CD4-positive, alpha-beta memory T cell (primary cell): ENCODE data around the gene CPE. TPM values are rescaled to one million over a fixed set of nuclear protein-coding genes. Genes with fewer than 3 reads are reported as not detected.

Experiments
- CTCF ChIA-PET: fragments of 350-600 bp; sonication (Branson Sonifier 250); formaldehyde crosslinking; loops from one replicate; lab custom pipeline; 2021; ENCODE audit warnings: inconsistent platforms; ENCODE audit not compliant: partially characterized antibody; lab: Charles Lee
- POLR2A ChIA-PET: fragments of 350-600 bp; sonication (Branson Sonifier 250); formaldehyde crosslinking; loops from one replicate; lab custom pipeline; 2021; ENCODE audit not compliant: partially characterized antibody; lab: Charles Lee
- DNase-seq, 5 donors: peaks; one replicate each; pipeline versions ENCODE4 v3.0.0 to v3.0.0-alpha.2; 2020 to 2022; ENCODE audit warnings: mixed read lengths in 1 of 5
- H3K27ac ChIP-seq: one replicate; pipeline ENCODE4 v1.7.0; 2013; ENCODE audit warnings: low read depth, low read length
- H3K27me3 ChIP-seq: 2 replicates; pipeline ENCODE4 v1.7.0; 2013; ENCODE audit warnings: mild to moderate bottlenecking, low read length, moderate library complexity; ENCODE audit not compliant: insufficient read depth
- H3K36me3 ChIP-seq: 2 replicates; pipeline ENCODE4 v1.7.0; 2013; ENCODE audit warnings: mild to moderate bottlenecking, low read length, moderate library complexity; ENCODE audit not compliant: insufficient read depth
- H3K4me1 ChIP-seq: 2 replicates; pipeline ENCODE4 v1.7.0; 2013; ENCODE audit warnings: mild to moderate bottlenecking, low read length, moderate library complexity; ENCODE audit not compliant: insufficient read depth
- H3K4me3 ChIP-seq, 2 donors: one replicate each; pipeline ENCODE4 v1.7.0; 2013; ENCODE audit warnings: low read length in 2 of 2, mild to moderate bottlenecking in 1 of 2
- H3K9me3 ChIP-seq, 2 donors: one replicate each; pipeline ENCODE4 v1.7.0; 2013; ENCODE audit warnings: low read length in 2 of 2, control low read depth in 1 of 2; ENCODE audit not compliant: control insufficient read depth in 1 of 2
- H3K27ac Mint-ChIP-seq, 7 donors: one replicate each; pipeline ENCODE4 v1.8.0; 2020 to 2021; ENCODE audit warnings: mixed read lengths in 7 of 7, mild to moderate bottlenecking in 6 of 7, inconsistent platforms in 3 of 7, moderate library complexity in 3 of 7
- H3K27me3 Mint-ChIP-seq, 2 donors: one replicate each; pipeline ENCODE4 v1.8.0; 2020 to 2021; ENCODE audit warnings: mixed read lengths in 2 of 2
- H3K36me3 Mint-ChIP-seq, 2 donors: one replicate each; pipeline ENCODE4 v1.8.0; 2020 to 2021; ENCODE audit warnings: mixed read lengths in 2 of 2, inconsistent platforms in 1 of 2, mild to moderate bottlenecking in 1 of 2
- H3K4me1 Mint-ChIP-seq, 4 donors: one replicate each; pipeline ENCODE4 v1.8.0; 2020 to 2021; ENCODE audit warnings: mixed read lengths in 4 of 4, mild to moderate bottlenecking in 1 of 4
- H3K4me3 Mint-ChIP-seq, 8 donors: one replicate each; pipeline ENCODE4 v1.8.0; 2020 to 2021; ENCODE audit warnings: mixed read lengths in 8 of 8, mild to moderate bottlenecking in 7 of 8, moderate library complexity in 6 of 8, inconsistent platforms in 3 of 8
- H3K9me3 Mint-ChIP-seq, 8 donors: one replicate each; pipeline ENCODE4 v1.8.0; 2020 to 2021; ENCODE audit warnings: mixed read lengths in 8 of 8, mild to moderate bottlenecking in 5 of 8, inconsistent platforms in 3 of 8, moderate library complexity in 1 of 8
- intact Hi-C: fragments of 100-400 bp; cut with micrococcal nuclease; formaldehyde crosslinking; loops from one replicate; pipeline ENCODE4 v1.15.1; 2023
- polyA plus RNA-seq, 2 donors: library from polyadenylated mRNA; unstranded; fragments of 300-500 nt; fragmentation: Illumina TruSeq; gene quantifications; one replicate each; pipeline ENCODE4 v1.2.3, GENCODE V29; 2021
- total RNA-seq, 2 experiments: library from RNA; stranded (reverse); gene quantifications; one replicate each; pipeline ENCODE4 v1.2.3, GENCODE V29; 2021

CPE gene
- total and polyA plus RNA-seq, 4 experiments from 2014 or later, result not detected

- Mint-ChIP-seq H3K27me3 (peaks cover 2 to 5% of the 10 kb centered on the region in 2 donors), H3K27ac (no peak overlapping the region), H3K9me3 (peaks cover 0 to 2% (median 0%) of the 10 kb centered on the region in 8 donors), H3K4me3 (no peak overlapping the region), H3K36me3 (no peaks in the 10 kb centered on the region), H3K4me1 (no peaks in the 10 kb centered on the region)
- no peak for DNase-seq
- ChIA-PET POLR2A (no interaction called here), CTCF (no interaction called here)
- intact Hi-C loops, result no loop called here
- Histone ChIP-seq H3K27ac (no peak overlapping the region), H3K36me3 (no peaks in the 10 kb centered on the region), H3K4me3 (no peak overlapping the region), H3K4me1 (no peaks in the 10 kb centered on the region), H3K9me3 (no peaks in the 10 kb centered on the region), H3K27me3 (no peaks in the 10 kb centered on the region)
Observed at GRCh38 chr4:165367040-165367439, 11.8 kb upstream of the CPE start.

DNA sequence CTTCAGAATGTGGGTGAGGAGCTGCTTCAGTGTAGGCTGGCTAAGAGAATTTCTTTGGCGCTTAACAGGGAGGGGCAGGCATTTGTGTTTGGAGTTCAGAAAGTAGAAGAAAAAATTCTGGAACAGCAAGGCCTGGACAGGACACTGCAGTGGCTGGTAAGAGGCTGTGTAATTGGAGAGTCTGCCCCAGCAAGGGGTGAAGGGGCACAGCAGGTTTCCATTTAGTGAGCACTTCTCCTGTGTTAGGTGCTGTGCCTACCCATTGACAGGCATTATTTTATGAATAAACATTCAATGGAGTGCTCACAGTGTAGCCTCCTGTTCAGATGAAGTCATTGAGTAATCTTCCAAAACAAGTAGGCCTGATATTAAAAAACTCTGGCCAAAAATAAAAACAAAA lies 10.7 kb upstream of the CPE start:
- intact Hi-C loops, result no loop called here
- peaks cover 0 to 2% (median 0%) of the 10 kb centered on the region in 8 donors for H3K9me3 Mint-ChIP-seq
- H3K36me3 Mint-ChIP-seq, result no peaks in the 10 kb centered on the region
- Histone ChIP-seq H3K4me1 (no peaks in the 10 kb centered on the region), H3K9me3 (no peaks in the 10 kb centered on the region), H3K36me3 (no peaks in the 10 kb centered on the region), H3K27ac (no peak overlapping the region), H3K27me3 (no peaks in the 10 kb centered on the region), H3K4me3 (no peak overlapping the region)
- DNase-seq, result no peak
- H3K4me3 Mint-ChIP-seq, result peak overlapping the region in 1 of 8 donors; percentile 73
- CTCF ChIA-PET, result no interaction called here
- POLR2A ChIA-PET, result no interaction called here
- no peaks in the 10 kb centered on the region for H3K4me1 Mint-ChIP-seq
- H3K27ac Mint-ChIP-seq, result no peak overlapping the region
- peaks cover 0 to 2% of the 10 kb centered on the region in 2 donors for H3K27me3 Mint-ChIP-seq

DNA sequence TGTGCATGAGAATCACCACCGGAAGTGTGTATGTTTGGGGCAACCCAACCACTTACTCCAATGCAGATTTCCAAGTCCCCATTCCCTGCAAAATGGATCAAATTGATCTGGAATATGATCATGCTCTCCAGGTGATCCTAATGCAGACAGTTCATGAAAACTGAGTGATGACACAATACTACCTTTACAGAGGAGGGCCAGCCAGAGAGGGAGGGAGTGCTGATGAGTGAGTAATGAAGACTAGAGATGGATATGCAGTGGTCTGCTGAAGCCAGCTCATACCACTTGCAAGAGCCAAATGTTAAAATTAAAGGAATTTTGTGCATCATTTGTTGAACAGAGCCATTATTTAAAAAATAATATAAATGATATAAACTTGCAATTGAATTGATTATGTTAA lies 10.2 kb upstream of the CPE start:
- no peaks in the 10 kb centered on the region for H3K4me1 Mint-ChIP-seq
- H3K4me3 Mint-ChIP-seq, result no peak overlapping the region
- no peak overlapping the region for H3K27ac Mint-ChIP-seq
- Histone ChIP-seq H3K27me3 (no peaks in the 10 kb centered on the region), H3K9me3 (no peaks in the 10 kb centered on the region), H3K27ac (no peak overlapping the region), H3K4me1 (no peaks in the 10 kb centered on the region), H3K4me3 (no peak overlapping the region), H3K36me3 (no peaks in the 10 kb centered on the region)
- CTCF ChIA-PET, result no interaction called here
- no peaks in the 10 kb centered on the region for H3K27me3 Mint-ChIP-seq
- no peaks in the 10 kb centered on the region for H3K36me3 Mint-ChIP-seq
- intact Hi-C loops, result no loop called here
- POLR2A ChIA-PET, result no interaction called here
- no peak for DNase-seq
- peaks cover 0 to 2% (median 0%) of the 10 kb centered on the region in 8 donors for H3K9me3 Mint-ChIP-seq

- no peak overlapping the region for H3K4me3 Mint-ChIP-seq
- DNase-seq, result no peak
- no peaks in the 10 kb centered on the region for H3K36me3 Mint-ChIP-seq
- peaks cover 0 to 2% (median 0%) of the 10 kb centered on the region in 8 donors for H3K9me3 Mint-ChIP-seq
- Histone ChIP-seq H3K36me3 (no peaks in the 10 kb centered on the region), H3K27ac (no peak overlapping the region), H3K4me3 (no peak overlapping the region), H3K9me3 (no peaks in the 10 kb centered on the region), H3K4me1 (no peaks in the 10 kb centered on the region), H3K27me3 (no peaks in the 10 kb centered on the region)
- intact Hi-C loops, result no loop called here
- ChIA-PET CTCF (no interaction called here), POLR2A (no interaction called here)
- H3K27me3 Mint-ChIP-seq, result no peaks in the 10 kb centered on the region
- H3K4me1 Mint-ChIP-seq, result no peaks in the 10 kb centered on the region
- H3K27ac Mint-ChIP-seq, result no peak overlapping the region
Observed at GRCh38 chr4:165369522-165369921, 9.3 kb upstream of the CPE start.

DNA sequence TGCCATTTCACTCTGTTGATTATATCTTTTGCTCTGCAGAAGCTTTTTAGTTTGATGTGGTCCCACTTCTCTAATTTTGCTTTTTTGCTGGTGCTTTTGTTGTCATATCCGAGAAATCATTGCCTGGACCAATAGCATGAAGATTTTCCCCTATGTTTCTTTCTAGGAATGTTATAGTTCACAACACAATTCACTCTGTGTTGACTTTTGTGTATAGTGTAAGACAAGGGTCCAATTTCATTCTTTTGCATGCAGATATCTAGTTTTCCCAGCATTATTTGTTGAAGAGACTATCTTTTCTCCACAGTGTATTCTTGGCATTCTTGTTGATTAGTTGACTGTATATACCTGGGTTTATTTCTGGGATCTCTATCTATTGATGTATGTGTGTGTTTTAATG lies 8.3 kb upstream of the CPE start:
- no peak overlapping the region for H3K27ac Mint-ChIP-seq
- POLR2A ChIA-PET, result no interaction called here
- no peaks in the 10 kb centered on the region for H3K36me3 ChIP-seq
- H3K9me3 ChIP-seq, result no peaks in the 10 kb centered on the region
- peaks cover 5 to 6% of the 10 kb centered on the region in 2 donors for H3K27me3 Mint-ChIP-seq
- CTCF ChIA-PET, result no interaction called here
- no peaks in the 10 kb centered on the region for H3K27me3 ChIP-seq
- no peak overlapping the region for H3K27ac ChIP-seq
- no peak overlapping the region for H3K4me3 ChIP-seq
- H3K4me1 Mint-ChIP-seq, result no peaks in the 10 kb centered on the region
- no peaks in the 10 kb centered on the region for H3K36me3 Mint-ChIP-seq
- H3K4me1 ChIP-seq, result no peaks in the 10 kb centered on the region
- no peak for DNase-seq
- H3K4me3 Mint-ChIP-seq, result no peak overlapping the region
- H3K9me3 Mint-ChIP-seq, result peaks cover 0 to 4% (median 0%) of the 10 kb centered on the region in 8 donors
- intact Hi-C loops, result no loop called here

DNA sequence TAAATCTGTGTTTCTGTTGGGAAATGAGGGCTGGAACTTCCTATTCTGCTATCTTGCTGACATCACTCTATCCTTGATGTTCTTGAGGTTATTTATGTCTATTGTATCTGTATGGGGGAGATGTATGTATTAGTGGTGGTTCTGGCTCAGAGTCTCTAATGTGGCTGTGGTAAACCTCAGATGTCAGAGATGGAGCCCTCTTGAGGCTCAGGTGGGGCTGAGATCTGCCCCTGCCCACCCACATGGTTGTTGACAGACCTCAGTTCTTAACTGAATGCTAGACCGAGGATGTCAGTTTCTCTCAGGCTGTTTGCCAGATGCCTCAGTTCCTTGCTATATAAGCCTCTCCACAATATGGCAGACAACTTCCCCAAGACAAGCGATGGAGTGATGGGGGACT lies 3.3 kb upstream of the CPE start:
- Mint-ChIP-seq H3K27me3 (peaks cover 32 to 34% of the 10 kb centered on the region in 2 donors), H3K4me1 (peaks cover 0 to 5% (median 4%) of the 10 kb centered on the region in 4 donors), H3K27ac (no peak overlapping the region), H3K4me3 (no peak overlapping the region), H3K9me3 (peaks cover 0 to 4% (median 0%) of the 10 kb centered on the region in 8 donors), H3K36me3 (no peaks in the 10 kb centered on the region)
- Histone ChIP-seq H3K27me3 (peaks cover 16% of the 10 kb centered on the region), H3K36me3 (no peaks in the 10 kb centered on the region), H3K4me3 (no peak overlapping the region), H3K9me3 (no peaks in the 10 kb centered on the region), H3K27ac (no peak overlapping the region), H3K4me1 (peaks cover 4% of the 10 kb centered on the region)
- no peak for DNase-seq
- POLR2A ChIA-PET, result no interaction called here
- CTCF ChIA-PET, result no interaction called here
- intact Hi-C loops, result no loop called here

GRCh38 chr4:165378398-165378744 lies 437 bp upstream of the CPE start:
- Mint-ChIP-seq H3K27ac (no peak overlapping the region), H3K4me3 (peak overlapping the region; percentile 1 to 81 (median 69)), H3K36me3 (no peaks in the 10 kb centered on the region), H3K9me3 (peaks cover 0 to 4% (median 0%) of the 10 kb centered on the region in 8 donors), H3K27me3 (peaks cover 38 to 46% of the 10 kb centered on the region in 2 donors), H3K4me1 (peaks cover 0 to 5% (median 4%) of the 10 kb centered on the region in 4 donors)
- no peak overlapping the region for H3K4me3 ChIP-seq
- H3K36me3 ChIP-seq, result no peaks in the 10 kb centered on the region
- intact Hi-C loops, result no loop called here
- ChIA-PET POLR2A (no interaction called here), CTCF (no interaction called here)
- H3K9me3 ChIP-seq, result no peaks in the 10 kb centered on the region
- DNase-seq, result no peak
- H3K27ac ChIP-seq, result no peak overlapping the region
- peaks cover 16% of the 10 kb centered on the region for H3K27me3 ChIP-seq
- peaks cover 4% of the 10 kb centered on the region for H3K4me1 ChIP-seq

GRCh38 chr4:165379678-165380064 lies 863 bp downstream of the CPE start:
- POLR2A ChIA-PET, result no interaction called here
- H3K27me3 Mint-ChIP-seq, result peaks cover 43 to 54% of the 10 kb centered on the region in 2 donors
- no peaks in the 10 kb centered on the region for H3K36me3 ChIP-seq
- no peak overlapping the region for H3K27ac Mint-ChIP-seq
- H3K36me3 Mint-ChIP-seq, result no peaks in the 10 kb centered on the region
- peaks cover 0 to 2% (median 0%) of the 10 kb centered on the region in 8 donors for H3K9me3 Mint-ChIP-seq
- intact Hi-C loops, result no loop called here
- peaks cover 21% of the 10 kb centered on the region for H3K27me3 ChIP-seq
- H3K4me3 Mint-ChIP-seq, result peak overlapping the region in 7 of 8 donors; percentile 29 to 65 (median 56)
- H3K9me3 ChIP-seq, result no peaks in the 10 kb centered on the region
- H3K4me1 Mint-ChIP-seq, result peaks cover 0 to 5% (median 4%) of the 10 kb centered on the region in 4 donors
- H3K27ac ChIP-seq, result no peak overlapping the region
- peaks cover 4% of the 10 kb centered on the region for H3K4me1 ChIP-seq
- no peak for DNase-seq
- CTCF ChIA-PET, result no interaction called here
- no peak overlapping the region for H3K4me3 ChIP-seq
